NCI-H1694 treated with DMSO at 0.1 percent for 48 hours (cell line): ENCODE data around the gene MMS22L.

Experiments
- DNase-seq: peaks from one replicate; lab custom pipeline; 2025; lab: John Stamatoyannopoulos, UW

MMS22L gene

DNA sequence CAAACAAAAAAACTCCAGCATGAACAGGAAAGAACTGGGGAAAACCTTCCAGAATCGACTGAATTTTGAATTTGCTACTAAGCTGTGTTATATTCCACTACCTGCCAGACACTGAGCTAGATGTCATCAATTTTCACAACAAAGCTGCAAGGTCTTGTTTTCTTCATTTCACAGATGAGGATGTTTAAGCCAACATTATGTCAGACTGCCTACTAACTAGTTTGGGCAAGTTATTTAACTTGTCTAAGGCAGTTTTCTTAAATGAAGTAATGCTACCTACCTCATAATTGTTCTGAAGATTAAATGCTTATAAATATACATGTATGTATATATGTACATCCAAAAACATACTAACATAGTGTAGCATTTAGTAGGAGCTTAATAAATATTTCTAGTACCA is 144.4 kb downstream of the MMS22L start:
- DNase-seq = no peak

- DNase-seq = no peak
Measured at GRCh38 chr6:97136626-97137358, 146.2 kb downstream of the MMS22L start.

- DNase-seq = no peak
Measured at GRCh38 chr6:97133067-97133466, 149.9 kb downstream of the MMS22L start.

- no peak for DNase-seq
Measured at GRCh38 chr6:97129106-97129505, 153.9 kb downstream of the MMS22L start.

GRCh38 chr6:97128507-97128906 is 154.5 kb downstream of the MMS22L start:
- DNase-seq = no peak

DNA sequence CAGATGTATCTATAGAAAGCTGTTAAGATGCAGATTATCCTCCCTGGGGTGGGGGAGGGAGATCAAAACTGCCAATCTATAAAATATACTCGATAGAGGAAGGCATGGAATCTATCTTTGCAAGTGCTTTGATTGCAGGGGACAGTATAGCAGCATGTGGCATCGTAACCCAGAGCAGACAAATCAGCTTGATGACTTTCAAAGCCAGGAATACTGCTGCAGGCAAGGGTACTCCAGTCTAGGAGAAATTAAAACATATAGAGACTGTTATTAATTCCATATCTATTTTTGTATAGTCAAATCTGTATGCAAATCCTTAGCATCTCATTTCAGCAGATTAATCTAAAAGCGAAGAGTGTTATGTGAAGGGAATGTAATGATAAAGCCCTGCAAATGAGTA is 159.4 kb downstream of the MMS22L start:
- no peak for DNase-seq

GRCh38 chr6:97123112-97123511 is 159.9 kb downstream of the MMS22L start:
- no peak for DNase-seq

DNA sequence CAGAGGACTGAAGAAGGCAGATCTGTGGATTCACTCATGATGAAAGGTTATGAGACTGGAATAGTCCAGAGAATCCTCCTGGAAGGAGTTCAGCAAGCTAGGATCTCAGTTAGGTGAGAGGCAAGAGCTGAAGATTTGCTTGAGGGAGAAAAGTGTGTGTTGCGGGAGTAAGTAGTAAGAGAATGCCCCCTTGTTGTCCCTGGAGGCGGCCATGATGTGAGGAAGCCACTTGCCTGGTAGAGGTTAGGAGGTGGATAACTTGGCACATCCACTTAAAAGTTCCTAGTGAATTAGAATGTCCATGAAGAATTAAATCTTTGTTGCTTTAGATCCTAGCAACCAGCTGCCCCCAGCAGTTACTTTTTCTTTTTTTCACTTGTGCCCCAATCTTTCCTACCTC is 162.5 kb downstream of the MMS22L start:
- DNase-seq = no peak

DNA sequence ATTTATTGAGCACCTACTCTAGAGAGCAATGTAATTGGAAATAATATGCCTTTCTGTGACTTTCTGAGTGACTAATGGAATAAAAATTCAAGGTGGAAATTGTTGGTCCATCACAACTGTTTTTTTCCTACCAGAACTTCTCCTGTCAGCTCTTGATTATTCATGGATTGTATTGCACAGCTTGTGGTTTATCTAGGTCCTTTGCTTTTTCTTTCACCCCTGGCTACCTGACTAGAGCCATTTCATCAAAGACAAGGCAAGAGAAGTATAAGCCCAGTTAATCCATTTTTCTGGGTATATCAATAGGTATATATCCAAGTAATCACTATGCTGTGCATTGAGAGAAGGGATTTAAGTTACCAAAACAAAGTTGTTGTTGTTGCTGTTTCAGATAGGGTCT is 168.4 kb downstream of the MMS22L start:
- DNase-seq = no peak

GRCh38 chr6:97113170-97113569 is 169.8 kb downstream of the MMS22L start:
- no peak for DNase-seq

GRCh38 chr6:97111243-97111642 is 171.8 kb downstream of the MMS22L start:
- no peak for DNase-seq

- DNase-seq = no peak
Measured at GRCh38 chr6:97110626-97111025, 172.4 kb downstream of the MMS22L start.

GRCh38 chr6:97110149-97110548 is 172.9 kb downstream of the MMS22L start:
- no peak for DNase-seq

- no peak for DNase-seq
Measured at GRCh38 chr6:97109444-97109843, 173.6 kb downstream of the MMS22L start.

- no peak for DNase-seq
Measured at GRCh38 chr6:97102145-97102790, 180.7 kb downstream of the MMS22L start.

DNA sequence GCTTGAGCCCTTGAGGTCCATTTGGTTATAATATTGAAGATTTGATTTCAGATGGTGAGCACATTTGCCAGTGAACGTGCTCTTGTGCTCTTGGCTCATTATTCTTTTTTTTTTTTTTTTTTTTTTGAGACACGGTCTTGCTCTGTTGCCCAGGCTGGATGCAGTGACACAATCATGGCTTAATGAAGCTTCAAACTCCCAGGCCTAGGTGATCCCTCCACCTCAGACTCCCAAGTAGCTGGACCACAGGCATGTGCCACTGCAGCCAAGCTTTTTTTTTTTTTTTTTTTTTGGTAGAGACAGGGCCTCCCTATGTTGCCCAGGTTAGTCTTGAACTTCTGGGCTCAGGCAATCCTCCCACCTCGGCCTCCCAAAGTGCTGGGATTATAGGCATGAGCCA is 182.3 kb downstream of the MMS22L start:
- DNase-seq = no peak

DNA sequence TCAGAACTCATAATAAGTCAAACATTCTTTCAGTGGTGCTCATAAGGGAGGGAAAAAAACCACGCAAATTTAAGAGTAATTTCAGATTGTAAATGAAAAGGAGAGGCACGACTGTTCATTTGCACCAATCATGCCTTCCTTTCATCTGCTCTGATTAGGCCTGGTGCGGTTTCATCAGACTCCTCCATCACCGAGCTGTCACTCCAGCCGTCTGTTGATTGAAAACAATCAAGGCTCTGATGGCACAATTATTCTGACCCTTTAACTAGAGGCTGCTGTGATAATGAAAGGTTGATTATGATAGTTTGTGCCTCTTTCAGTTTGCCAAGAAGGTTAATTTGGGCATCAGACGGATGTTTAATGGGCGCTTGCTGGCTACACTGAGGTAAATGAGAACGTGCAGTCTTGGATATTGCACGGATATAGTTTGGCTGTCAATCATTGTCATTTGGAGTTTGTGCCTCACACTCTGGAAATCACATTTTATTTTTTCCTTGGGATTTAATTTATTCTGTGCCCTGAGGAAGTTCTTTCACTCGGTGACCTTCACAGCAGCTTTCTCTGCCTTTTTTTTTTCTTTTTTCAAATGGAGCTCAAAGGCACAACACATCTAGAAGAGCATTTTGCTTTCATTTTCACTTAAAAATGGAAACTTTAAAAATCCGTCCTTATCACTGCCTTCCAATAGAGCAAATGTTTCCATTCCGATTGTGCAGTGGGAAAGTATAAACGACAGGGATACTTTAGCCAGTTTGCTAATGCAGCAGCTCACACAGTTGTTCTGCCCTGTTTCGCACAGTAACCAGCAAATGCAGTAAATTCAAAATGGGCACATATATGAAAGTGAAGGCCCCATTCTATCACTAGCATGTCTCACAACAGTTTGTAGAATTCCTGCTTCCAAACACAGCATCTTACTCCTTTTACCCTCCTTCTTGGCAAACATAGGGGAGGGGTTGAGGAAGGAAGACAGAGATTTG is 185.7 kb downstream of the MMS22L start:
- DNase-seq = no peak

- DNase-seq = no peak
Measured at GRCh38 chr6:97095311-97095850, 187.6 kb downstream of the MMS22L start.

- no peak for DNase-seq
Measured at GRCh38 chr6:97094376-97094775, 188.6 kb downstream of the MMS22L start.

GRCh38 chr6:97092673-97093305 is 190.2 kb downstream of the MMS22L start:
- DNase-seq = no peak
